Parathyroid adenoma (tissue), 2 donors: ENCODE results near the gene CAPZA2.

Experiments used
- H2AFZ ChIP-seq: fragments of 300-600 bp; sonication (generic); one replicate; pipeline ENCODE4 v1.7.0; 2017; ENCODE audit warnings: antibody characterized with exemption, mild to moderate bottlenecking
- H3K27ac ChIP-seq: fragments of 300-600 bp; sonication (generic); one replicate; pipeline ENCODE4 v1.7.0; 2017
- H3K27me3 ChIP-seq: fragments of 300-600 bp; sonication (generic); one replicate; pipeline ENCODE4 v1.7.0; 2017; ENCODE audit warnings: low read length; ENCODE audit not compliant: control insufficient read depth, insufficient read depth
- H3K36me3 ChIP-seq: fragments of 300-600 bp; sonication (generic); one replicate; pipeline ENCODE4 v1.7.0; 2017; ENCODE audit warnings: low read length; ENCODE audit not compliant: control insufficient read depth, insufficient read depth
- H3K4me1 ChIP-seq: fragments of 300-600 bp; sonication (generic); one replicate; pipeline ENCODE4 v1.7.0; 2017; ENCODE audit warnings: control low read depth
- H3K4me2 ChIP-seq: fragments of 300-600 bp; sonication (generic); one replicate; pipeline ENCODE4 v1.7.0; 2017; ENCODE audit warnings: low read length
- H3K4me3 ChIP-seq: fragments of 300-600 bp; sonication (generic); one replicate; pipeline ENCODE4 v1.7.0; 2017; ENCODE audit warnings: low read depth, low read length
- H3K79me2 ChIP-seq: fragments of 300-600 bp; sonication (generic); one replicate; pipeline ENCODE4 v1.7.0; 2017; ENCODE audit warnings: control low read depth
- H3K9ac ChIP-seq: fragments of 300-600 bp; sonication (generic); one replicate; pipeline ENCODE4 v1.7.0; 2017; ENCODE audit warnings: mild to moderate bottlenecking
- H3K9me3 ChIP-seq: fragments of 300-600 bp; sonication (generic); one replicate; pipeline ENCODE4 v1.7.0; 2017; ENCODE audit warnings: low read length; ENCODE audit not compliant: control insufficient read depth
- TF ChIP-seq, protein P1 (sequence below): fragments of 300-600 bp; sonication (generic); IDR thresholded peaks from one replicate; pipeline ENCODE4 v1.7.0; 2017; ENCODE audit warnings: antibody characterized with exemption, mild to moderate bottlenecking
- donor health status: primary hyperparathyroidism.

Gene CAPZA2

DNA sequence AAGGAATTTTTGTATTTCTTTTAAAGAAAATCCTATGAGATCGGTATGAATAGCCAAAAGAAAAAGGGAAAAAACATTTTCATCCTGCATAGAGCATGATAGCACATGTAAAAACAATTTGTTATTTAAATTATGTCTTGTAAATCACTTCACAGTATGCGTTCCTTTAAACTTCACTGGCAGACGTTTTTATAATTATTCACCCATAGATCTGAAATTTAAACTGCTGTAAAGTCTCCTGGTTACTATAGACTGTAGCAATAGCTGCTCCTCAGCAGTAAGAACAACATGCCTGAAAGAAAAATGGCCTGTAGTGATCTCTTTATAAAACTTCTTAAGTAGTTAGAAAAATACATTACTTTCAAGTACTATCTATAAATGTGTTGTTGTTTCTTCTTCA is 26.5 kb downstream of the CAPZA2 start:
- Histone ChIP-seq H3K4me1 (peaks cover 7% of the 10 kb centered on the region), H3K9me3 (no peaks in the 10 kb centered on the region), H3K27me3 (no peaks in the 10 kb centered on the region), H3K4me2 (no peak overlapping the region), H3K36me3 (no peaks in the 10 kb centered on the region), H2AFZ (no peak overlapping the region), H3K4me3 (no peak overlapping the region), H3K79me2 (peaks cover 16% of the 10 kb centered on the region), H3K9ac (no peak overlapping the region), H3K27ac (no peak overlapping the region)
- TF ChIP-seq, protein P1, sequence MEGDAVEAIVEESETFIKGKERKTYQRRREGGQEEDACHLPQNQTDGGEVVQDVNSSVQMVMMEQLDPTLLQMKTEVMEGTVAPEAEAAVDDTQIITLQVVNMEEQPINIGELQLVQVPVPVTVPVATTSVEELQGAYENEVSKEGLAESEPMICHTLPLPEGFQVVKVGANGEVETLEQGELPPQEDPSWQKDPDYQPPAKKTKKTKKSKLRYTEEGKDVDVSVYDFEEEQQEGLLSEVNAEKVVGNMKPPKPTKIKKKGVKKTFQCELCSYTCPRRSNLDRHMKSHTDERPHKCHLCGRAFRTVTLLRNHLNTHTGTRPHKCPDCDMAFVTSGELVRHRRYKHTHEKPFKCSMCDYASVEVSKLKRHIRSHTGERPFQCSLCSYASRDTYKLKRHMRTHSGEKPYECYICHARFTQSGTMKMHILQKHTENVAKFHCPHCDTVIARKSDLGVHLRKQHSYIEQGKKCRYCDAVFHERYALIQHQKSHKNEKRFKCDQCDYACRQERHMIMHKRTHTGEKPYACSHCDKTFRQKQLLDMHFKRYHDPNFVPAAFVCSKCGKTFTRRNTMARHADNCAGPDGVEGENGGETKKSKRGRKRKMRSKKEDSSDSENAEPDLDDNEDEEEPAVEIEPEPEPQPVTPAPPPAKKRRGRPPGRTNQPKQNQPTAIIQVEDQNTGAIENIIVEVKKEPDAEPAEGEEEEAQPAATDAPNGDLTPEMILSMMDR, result no peak

DNA sequence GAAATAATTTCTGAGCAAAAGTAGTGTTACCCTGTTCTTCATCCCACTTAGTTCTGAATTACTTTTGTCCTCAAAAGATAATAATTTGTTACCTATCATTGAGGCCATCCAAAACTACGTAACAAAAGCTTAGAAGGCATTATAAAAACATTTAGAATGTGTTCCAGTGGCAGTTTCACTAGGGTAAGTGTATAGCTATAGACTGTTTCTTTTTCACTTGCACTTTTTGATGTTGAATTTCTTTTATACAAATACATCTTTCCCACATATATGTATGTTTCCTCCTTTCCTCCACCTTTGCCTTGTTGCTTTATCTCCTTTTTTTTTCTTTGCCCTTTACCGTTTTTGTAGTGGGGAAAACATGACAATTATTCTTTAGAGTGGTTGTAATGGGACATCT is 33.5 kb downstream of the CAPZA2 start:
- Histone ChIP-seq H3K79me2 (peaks cover 6% of the 10 kb centered on the region), H2AFZ (no peak overlapping the region), H3K4me2 (no peak overlapping the region), H3K36me3 (no peaks in the 10 kb centered on the region), H3K9me3 (no peaks in the 10 kb centered on the region), H3K9ac (no peak overlapping the region), H3K27me3 (no peaks in the 10 kb centered on the region), H3K27ac (no peak overlapping the region), H3K4me1 (no peaks in the 10 kb centered on the region), H3K4me3 (no peak overlapping the region)
- TF ChIP-seq, protein P1, result no peak

DNA sequence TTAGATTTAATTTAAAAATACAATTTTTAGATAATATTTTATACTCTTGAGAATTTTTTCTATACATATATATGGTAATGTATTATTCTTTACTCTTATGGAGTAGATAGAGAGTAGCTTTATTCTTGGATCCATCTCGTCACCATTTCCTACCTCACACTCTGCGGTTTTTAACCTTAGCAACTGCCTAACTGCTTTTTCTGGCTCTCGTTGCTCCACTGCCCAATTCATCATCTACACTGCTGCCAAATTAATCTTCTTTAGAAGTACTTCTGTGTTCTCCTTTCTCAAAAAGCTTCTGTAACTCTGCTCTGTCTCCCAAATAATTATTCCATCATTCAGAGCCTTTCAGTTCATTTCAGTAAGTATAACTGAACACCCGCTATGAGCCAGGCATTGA is 35.3 kb downstream of the CAPZA2 start:
- TF ChIP-seq, protein P1, result no peak
- Histone ChIP-seq H3K4me2 (no peak overlapping the region), H3K27ac (no peak overlapping the region), H3K4me3 (no peak overlapping the region), H3K79me2 (peaks cover 8% of the 10 kb centered on the region), H3K36me3 (no peaks in the 10 kb centered on the region), H3K9ac (no peak overlapping the region), H3K27me3 (no peaks in the 10 kb centered on the region), H2AFZ (no peak overlapping the region), H3K4me1 (no peaks in the 10 kb centered on the region), H3K9me3 (no peaks in the 10 kb centered on the region)

DNA sequence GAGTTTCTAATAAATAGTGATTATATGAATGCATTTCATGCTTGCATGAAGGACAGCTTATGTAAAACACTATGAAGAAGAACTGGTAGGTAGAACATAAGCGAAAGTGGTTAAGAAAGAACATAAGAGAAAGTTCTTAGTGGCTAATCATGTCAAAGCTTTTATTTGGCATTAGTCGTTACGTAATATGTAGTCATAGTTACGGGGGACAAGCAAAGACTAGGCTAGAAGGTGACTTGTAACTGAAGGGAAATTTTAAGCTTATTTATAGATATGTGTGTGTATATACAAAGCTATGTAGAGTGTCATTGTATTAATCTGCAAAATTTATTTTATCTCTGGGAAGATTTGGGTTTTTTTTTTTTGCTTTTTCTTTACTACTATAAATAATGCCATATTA is 36.9 kb downstream of the CAPZA2 start:
- Histone ChIP-seq H3K4me1 (no peaks in the 10 kb centered on the region), H3K27me3 (no peaks in the 10 kb centered on the region), H2AFZ (no peak overlapping the region), H3K79me2 (peaks cover 8% of the 10 kb centered on the region), H3K9me3 (no peaks in the 10 kb centered on the region), H3K9ac (no peak overlapping the region), H3K4me3 (no peak overlapping the region), H3K27ac (no peak overlapping the region), H3K4me2 (no peak overlapping the region), H3K36me3 (no peaks in the 10 kb centered on the region)
- TF ChIP-seq, protein P1, result no peak

DNA sequence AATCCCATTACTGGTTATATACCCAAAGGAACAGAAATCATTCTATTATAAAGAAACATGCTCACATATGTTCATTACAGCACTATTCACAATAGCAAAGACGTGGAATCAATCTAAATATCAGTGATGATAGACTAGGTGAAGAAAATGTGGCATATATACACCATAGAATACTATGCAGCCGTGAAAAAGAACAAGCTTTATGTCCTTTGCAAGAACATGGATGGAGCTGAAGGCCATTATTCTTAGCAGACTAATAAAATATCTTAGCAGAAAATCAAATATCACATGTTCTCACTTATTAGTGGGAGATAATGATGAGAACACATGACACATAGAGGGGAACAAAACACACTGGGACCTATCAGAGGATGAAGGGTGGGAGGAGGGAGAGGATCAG is 38.8 kb downstream of the CAPZA2 start:
- Histone ChIP-seq H3K4me1 (no peaks in the 10 kb centered on the region), H3K9me3 (no peaks in the 10 kb centered on the region), H3K9ac (no peak overlapping the region), H3K36me3 (no peaks in the 10 kb centered on the region), H3K79me2 (peaks cover 6% of the 10 kb centered on the region), H3K4me3 (no peak overlapping the region), H2AFZ (no peak overlapping the region), H3K4me2 (no peak overlapping the region), H3K27ac (no peak overlapping the region), H3K27me3 (no peaks in the 10 kb centered on the region)
- TF ChIP-seq, protein P1, result no peak
